SK-N-SH treated with all-trans-retinoic acid at 6 μM for 48 hours (cell line): ENCODE results near the gene KLHL42.
A peak's percentile ranks its signal among the peaks of the same experiment; 100 is the strongest.

Experiments used
- ATAC-seq: fragments of 200-7000 bp; cut with Tn5 transposase; 3 replicates; pipeline ENCODE4 v1.9.1; 2020; ENCODE audit warnings: mild to moderate bottlenecking, moderate library complexity
- ARNTL ChIP-seq: fragments of 450-650 bp; formaldehyde crosslinking; IDR thresholded peaks from 2 replicates; pipeline ENCODE4 v1.5.0; 2020; ENCODE audit warnings: low read depth, mild to moderate bottlenecking, moderate library complexity, borderline replicate concordance
- CSDC2 ChIP-seq: fragments of 250-450 bp; sonication (Bioruptor Pico); IDR thresholded peaks from 2 replicates; pipeline ENCODE4 v1.5.0; 2020; ENCODE audit warnings: mild to moderate bottlenecking, moderate library complexity
- ESRRG ChIP-seq: fragments of 250-450 bp; sonication (Bioruptor Pico); IDR thresholded peaks from 2 replicates; pipeline ENCODE4 v1.6.1; 2021; ENCODE audit warnings: mild to moderate bottlenecking
- GLIS3 ChIP-seq: fragments of 250-450 bp; sonication (Bioruptor Pico); IDR thresholded peaks from 2 replicates; pipeline ENCODE4 v1.5.0; 2020; ENCODE audit warnings: mild to moderate bottlenecking, moderate library complexity
- ISL1 ChIP-seq: fragments of 250-450 bp; sonication (Bioruptor Pico); IDR thresholded peaks from 2 replicates; pipeline ENCODE4 v2.1.2; 2022; ENCODE audit warnings: mild to moderate bottlenecking, moderate library complexity
- OSR1 ChIP-seq: fragments of 250-450 bp; sonication (Bioruptor Pico); IDR thresholded peaks from 2 replicates; pipeline ENCODE4 v1.8.0; 2022; ENCODE audit warnings: moderate library complexity, mild to moderate bottlenecking, inconsistent platforms
- POU6F1 ChIP-seq: fragments of 250-450 bp; sonication (Bioruptor Pico); IDR thresholded peaks from 2 replicates; pipeline ENCODE4 v1.8.0; 2021; ENCODE audit warnings: low read depth, mild to moderate bottlenecking, moderate library complexity, borderline replicate concordance
- PPARA ChIP-seq: fragments of 250-450 bp; sonication (Bioruptor Pico); IDR thresholded peaks from 2 replicates; pipeline ENCODE4 v1.5.0; 2020; ENCODE audit warnings: mild to moderate bottlenecking, borderline replicate concordance
- RARB ChIP-seq: fragments of 250-450 bp; sonication (Bioruptor Pico); IDR thresholded peaks from 2 replicates; pipeline ENCODE4 v1.8.0; 2021; ENCODE audit warnings: mild to moderate bottlenecking, moderate library complexity
- SNAI2 ChIP-seq: fragments of 250-450 bp; sonication (Bioruptor Pico); IDR thresholded peaks from 2 replicates; pipeline ENCODE4 v1.5.0; 2020; ENCODE audit warnings: mild to moderate bottlenecking, moderate library complexity
- TOX ChIP-seq: fragments of 250-450 bp; sonication (Bioruptor Pico); IDR thresholded peaks from 2 replicates; pipeline ENCODE4 v1.8.0; 2021; ENCODE audit warnings: mild to moderate bottlenecking, moderate library complexity, borderline replicate concordance
- TSHZ2 ChIP-seq: fragments of 250-450 bp; sonication (Bioruptor Pico); IDR thresholded peaks from 2 replicates; pipeline ENCODE4 v1.5.0; 2020; ENCODE audit warnings: mild to moderate bottlenecking, moderate library complexity
- ZC3H10 ChIP-seq: fragments of 250-450 bp; sonication (Bioruptor Pico); IDR thresholded peaks from 2 replicates; pipeline ENCODE4 v1.5.1; 2021; ENCODE audit warnings: mild to moderate bottlenecking, moderate library complexity
- ZFP3 ChIP-seq: fragments of 250-450 bp; sonication (Bioruptor Pico); IDR thresholded peaks from 2 replicates; pipeline ENCODE4 v1.5.0; 2020; ENCODE audit warnings: mild to moderate bottlenecking, moderate library complexity
- ZFP30 ChIP-seq: fragments of 450-650 bp; formaldehyde crosslinking; IDR thresholded peaks from 2 replicates; pipeline ENCODE4 v1.5.0; 2022; ENCODE audit warnings: mild to moderate bottlenecking, moderate library complexity
- ZNF565 ChIP-seq: fragments of 450-650 bp; formaldehyde crosslinking; conservative IDR thresholded peaks from 2 replicates; pipeline ENCODE4 v1.5.0; 2020; ENCODE audit warnings: low read depth, mild to moderate bottlenecking, moderate library complexity
- ZNF70 ChIP-seq: fragments of 450-650 bp; formaldehyde crosslinking; IDR thresholded peaks from 2 replicates; pipeline ENCODE4 v1.5.0; 2020; ENCODE audit warnings: mild to moderate bottlenecking, moderate library complexity
- ZNF8 ChIP-seq: fragments of 450-650 bp; formaldehyde crosslinking; IDR thresholded peaks from 2 replicates; pipeline ENCODE4 v1.5.0; 2020; ENCODE audit warnings: mild to moderate bottlenecking, moderate library complexity
- TF ChIP-seq, protein P1 (sequence below): fragments of 250-450 bp; sonication (Bioruptor Pico); IDR thresholded peaks from 2 replicates; pipeline ENCODE4 v1.5.1; 2021; ENCODE audit warnings: mild to moderate bottlenecking, moderate library complexity
- TF ChIP-seq, protein P2 (sequence below): fragments of 250-450 bp; sonication (Bioruptor Pico); IDR thresholded peaks from 2 replicates; pipeline ENCODE4 v1.5.1; 2020; ENCODE audit warnings: low read depth, mild to moderate bottlenecking, moderate library complexity

The KLHL42 gene

DNA sequence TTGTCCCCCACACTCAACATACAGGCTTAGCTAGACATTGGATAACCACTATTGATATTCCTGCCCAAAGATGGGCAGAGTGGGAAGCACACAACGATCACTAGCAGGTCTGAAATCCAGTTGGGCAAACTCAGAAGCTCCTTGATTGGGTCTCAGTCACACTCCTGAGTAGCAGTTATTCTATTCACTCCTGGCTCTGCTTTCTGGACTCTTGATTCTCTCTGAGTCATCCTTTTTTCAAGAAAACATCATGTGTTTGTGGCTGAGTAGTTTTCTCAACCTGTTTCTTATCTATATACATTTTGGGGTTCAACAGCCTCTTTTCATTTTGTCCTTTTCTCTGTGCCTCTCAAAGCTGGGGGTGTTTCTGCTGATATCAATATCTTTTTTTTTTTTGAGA is 46.0 kb downstream of the KLHL42 start:
- TF ChIP-seq, protein P1, sequence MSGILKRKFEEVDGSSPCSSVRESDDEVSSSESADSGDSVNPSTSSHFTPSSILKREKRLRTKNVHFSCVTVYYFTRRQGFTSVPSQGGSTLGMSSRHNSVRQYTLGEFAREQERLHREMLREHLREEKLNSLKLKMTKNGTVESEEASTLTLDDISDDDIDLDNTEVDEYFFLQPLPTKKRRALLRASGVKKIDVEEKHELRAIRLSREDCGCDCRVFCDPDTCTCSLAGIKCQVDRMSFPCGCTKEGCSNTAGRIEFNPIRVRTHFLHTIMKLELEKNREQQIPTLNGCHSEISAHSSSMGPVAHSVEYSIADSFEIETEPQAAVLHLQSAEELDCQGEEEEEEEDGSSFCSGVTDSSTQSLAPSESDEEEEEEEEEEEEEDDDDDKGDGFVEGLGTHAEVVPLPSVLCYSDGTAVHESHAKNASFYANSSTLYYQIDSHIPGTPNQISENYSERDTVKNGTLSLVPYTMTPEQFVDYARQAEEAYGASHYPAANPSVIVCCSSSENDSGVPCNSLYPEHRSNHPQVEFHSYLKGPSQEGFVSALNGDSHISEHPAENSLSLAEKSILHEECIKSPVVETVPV, result no peak
- no peak for TF ChIP-seq ZC3H10
- no peak for ATAC-seq

DNA sequence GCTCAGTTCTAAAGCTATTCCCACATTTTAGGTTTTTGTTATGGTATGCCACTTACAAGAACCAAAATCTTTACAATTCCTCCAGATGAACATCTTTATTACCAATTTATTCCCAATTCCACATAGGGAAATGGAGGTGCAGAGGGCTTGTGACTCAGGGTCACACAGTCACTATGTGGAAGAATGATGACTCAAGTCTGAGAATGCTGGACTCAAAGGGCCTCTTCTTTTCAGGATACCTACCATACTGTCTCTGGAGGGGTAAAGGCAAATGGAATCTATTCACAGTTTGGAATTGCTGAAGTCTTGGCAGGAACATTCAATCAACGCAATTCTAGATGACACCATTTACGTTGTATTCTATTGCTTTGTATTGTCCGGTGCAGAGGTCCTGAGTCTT is 48.2 kb downstream of the KLHL42 start:
- ATAC-seq, result no peak
- no peak for TF ChIP-seq ISL1
- no peak for TF ChIP-seq TOX
- TF ChIP-seq ZFP30 (CRISPR knock-in tag), result no peak

DNA sequence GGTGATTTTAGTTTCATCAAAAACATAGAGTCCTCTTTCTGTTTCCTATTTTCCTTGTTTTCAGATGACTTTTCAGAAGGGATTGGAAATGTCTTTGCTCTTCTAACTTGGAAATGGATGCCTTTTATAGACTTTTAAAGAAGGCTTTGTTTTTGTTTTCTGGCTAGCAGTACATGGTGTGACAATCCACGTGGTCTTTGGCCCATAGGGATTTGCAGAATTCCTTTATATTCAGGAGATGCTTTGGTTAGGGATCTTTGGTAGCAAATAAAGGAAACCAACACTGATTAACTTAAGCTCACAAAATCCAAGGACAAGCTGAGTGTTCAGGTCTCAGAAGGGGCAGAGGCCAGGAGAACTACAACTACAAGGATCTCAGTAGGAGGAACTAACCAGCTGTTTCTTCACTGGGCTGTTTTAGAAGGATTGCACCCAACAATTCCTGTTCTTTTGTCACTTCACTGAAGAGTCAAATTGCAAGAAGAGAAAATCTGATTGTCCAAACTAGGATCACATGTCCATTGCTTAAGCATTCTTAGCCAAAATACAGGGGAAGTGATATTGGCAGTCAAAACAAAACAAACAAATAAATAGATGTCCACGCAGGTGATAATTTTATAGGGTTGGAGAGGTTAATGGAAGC is 58.6 kb downstream of the KLHL42 start:
- TF ChIP-seq ZC3H10 (no peak), ZFP30 (CRISPR knock-in tag) (no peak), ZNF8 (no peak), ZNF70 (CRISPR knock-in tag) (no peak), RARB (CRISPR knock-in tag) (no peak), ARNTL (CRISPR knock-in tag) (no peak), ISL1 (no peak), TSHZ2 (CRISPR knock-in tag) (no peak), ZNF565 (no peak), PPARA (CRISPR knock-in tag) (no peak), OSR1 (CRISPR knock-in tag) (no peak), CSDC2 (CRISPR knock-in tag) (no peak), TOX (no peak), ESRRG (CRISPR knock-in tag) (no peak), ZFP3 (no peak), SNAI2 (CRISPR knock-in tag) (no peak)
- TF ChIP-seq, protein P1, result no peak
- TF ChIP-seq, all 23 proteins: peak for 0
- ATAC-seq, result no peak

- 0 out of 3 replicates have a peak, but pooled peaks have one; percentile 27 for ATAC-seq
These were observed 60.4 kb downstream of the KLHL42 start for GRCh38 chr12:27840229-27840999.

More at GRCh38 chr12:27840229-27840999, 60.4 kb downstream of the KLHL42 start:
- TF ChIP-seq ZFP3 (no peak), ISL1 (no peak), CSDC2 (CRISPR knock-in tag) (no peak), ZFP30 (CRISPR knock-in tag) (no peak), POU6F1 (no peak), GLIS3 (CRISPR knock-in tag) (no peak), ZNF70 (CRISPR knock-in tag) (no peak), RARB (CRISPR knock-in tag) (no peak), ARNTL (CRISPR knock-in tag) (no peak), OSR1 (CRISPR knock-in tag) (no peak)
- TF ChIP-seq, protein P2, sequence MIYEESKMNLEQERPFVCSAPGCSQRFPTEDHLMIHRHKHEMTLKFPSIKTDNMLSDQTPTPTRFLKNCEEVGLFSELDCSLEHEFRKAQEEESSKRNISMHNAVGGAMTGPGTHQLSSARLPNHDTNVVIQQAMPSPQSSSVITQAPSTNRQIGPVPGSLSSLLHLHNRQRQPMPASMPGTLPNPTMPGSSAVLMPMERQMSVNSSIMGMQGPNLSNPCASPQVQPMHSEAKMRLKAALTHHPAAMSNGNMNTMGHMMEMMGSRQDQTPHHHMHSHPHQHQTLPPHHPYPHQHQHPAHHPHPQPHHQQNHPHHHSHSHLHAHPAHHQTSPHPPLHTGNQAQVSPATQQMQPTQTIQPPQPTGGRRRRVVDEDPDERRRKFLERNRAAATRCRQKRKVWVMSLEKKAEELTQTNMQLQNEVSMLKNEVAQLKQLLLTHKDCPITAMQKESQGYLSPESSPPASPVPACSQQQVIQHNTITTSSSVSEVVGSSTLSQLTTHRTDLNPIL (CRISPR knock-in tag), result no peak
- TF ChIP-seq, protein P1, result no peak
